IMR-90 (cell line): ENCODE results near the gene CLDN10.

Experiments
- BHLHE40 ChIP-seq: fragments of 150-350 bp; IDR thresholded peaks from 2 replicates; pipeline ENCODE4 v1.6.1; 2016; ENCODE audit warnings: mild to moderate bottlenecking, low read depth, low read length
- CEBPB ChIP-seq: IDR thresholded peaks from 2 replicates; pipeline ENCODE4 v1.6.1; 2012; ENCODE audit warnings: low read depth, low read length, improper control_type of control experiment
- CHD1 ChIP-seq: IDR thresholded peaks from 2 replicates; pipeline ENCODE4 v1.6.1; 2012; ENCODE audit warnings: low read depth, low read length, improper control_type of control experiment
- FOS ChIP-seq: fragments of 150-350 bp; IDR thresholded peaks from 2 replicates; pipeline ENCODE4 v1.6.1; 2016; ENCODE audit warnings: low read depth, low read length
- MAFK ChIP-seq: IDR thresholded peaks from 2 replicates; pipeline ENCODE4 v1.6.1; 2012; ENCODE audit warnings: low read depth, low read length, improper control_type of control experiment
- MXI1 ChIP-seq: IDR thresholded peaks from 2 replicates; pipeline ENCODE4 v1.6.1; 2012; ENCODE audit warnings: low read depth, mild to moderate bottlenecking, low read length, moderate library complexity, borderline replicate concordance
- POLR2A ChIP-seq: IDR thresholded peaks from 2 replicates; pipeline ENCODE4 v1.6.1; 2012; ENCODE audit warnings: mild to moderate bottlenecking, low read depth, low read length
- RAD21 ChIP-seq: IDR thresholded peaks from 2 replicates; pipeline ENCODE4 v1.6.1; 2012; ENCODE audit warnings: low read length, improper control_type of control experiment
- RCOR1 ChIP-seq: IDR thresholded peaks from 2 replicates; pipeline ENCODE4 v1.6.1; 2012; ENCODE audit warnings: mild to moderate bottlenecking, low read length, improper control_type of control experiment; ENCODE audit not compliant: insufficient replicate concordance
- SMC3 ChIP-seq: fragments of 150-350 bp; IDR thresholded peaks from 2 replicates; pipeline ENCODE4 v1.6.1; 2016; ENCODE audit warnings: low read depth, mild to moderate bottlenecking, antibody characterized with exemption, low read length, moderate library complexity
- USF2 ChIP-seq: fragments of 150-350 bp; IDR thresholded peaks from 2 replicates; pipeline ENCODE4 v1.6.1; 2017; ENCODE audit warnings: mild to moderate bottlenecking, antibody characterized with exemption, low read length, low read depth
- TF ChIP-seq, protein P1 (sequence below): conservative IDR thresholded peaks from 2 replicates; pipeline ENCODE4 v1.5.1; 2012; ENCODE audit warnings: mild to moderate bottlenecking, low read depth, low read length, improper control_type of control experiment
- TF ChIP-seq, protein P2 (sequence below): fragments of 150-350 bp; IDR thresholded peaks from 2 replicates; pipeline ENCODE4 v1.6.1; 2016; ENCODE audit warnings: low read depth, mild to moderate bottlenecking, low read length, moderate library complexity, borderline replicate concordance

- TF ChIP-seq SMC3 (no peak), MAFK (no peak), MXI1 (no peak), POLR2A (no peak), BHLHE40 (no peak), RCOR1 (no peak), RAD21 (no peak), CEBPB (no peak), FOS (no peak), USF2 (no peak), CHD1 (no peak)
- TF ChIP-seq, protein P1, sequence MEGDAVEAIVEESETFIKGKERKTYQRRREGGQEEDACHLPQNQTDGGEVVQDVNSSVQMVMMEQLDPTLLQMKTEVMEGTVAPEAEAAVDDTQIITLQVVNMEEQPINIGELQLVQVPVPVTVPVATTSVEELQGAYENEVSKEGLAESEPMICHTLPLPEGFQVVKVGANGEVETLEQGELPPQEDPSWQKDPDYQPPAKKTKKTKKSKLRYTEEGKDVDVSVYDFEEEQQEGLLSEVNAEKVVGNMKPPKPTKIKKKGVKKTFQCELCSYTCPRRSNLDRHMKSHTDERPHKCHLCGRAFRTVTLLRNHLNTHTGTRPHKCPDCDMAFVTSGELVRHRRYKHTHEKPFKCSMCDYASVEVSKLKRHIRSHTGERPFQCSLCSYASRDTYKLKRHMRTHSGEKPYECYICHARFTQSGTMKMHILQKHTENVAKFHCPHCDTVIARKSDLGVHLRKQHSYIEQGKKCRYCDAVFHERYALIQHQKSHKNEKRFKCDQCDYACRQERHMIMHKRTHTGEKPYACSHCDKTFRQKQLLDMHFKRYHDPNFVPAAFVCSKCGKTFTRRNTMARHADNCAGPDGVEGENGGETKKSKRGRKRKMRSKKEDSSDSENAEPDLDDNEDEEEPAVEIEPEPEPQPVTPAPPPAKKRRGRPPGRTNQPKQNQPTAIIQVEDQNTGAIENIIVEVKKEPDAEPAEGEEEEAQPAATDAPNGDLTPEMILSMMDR, result no peak
- TF ChIP-seq, protein P2, sequence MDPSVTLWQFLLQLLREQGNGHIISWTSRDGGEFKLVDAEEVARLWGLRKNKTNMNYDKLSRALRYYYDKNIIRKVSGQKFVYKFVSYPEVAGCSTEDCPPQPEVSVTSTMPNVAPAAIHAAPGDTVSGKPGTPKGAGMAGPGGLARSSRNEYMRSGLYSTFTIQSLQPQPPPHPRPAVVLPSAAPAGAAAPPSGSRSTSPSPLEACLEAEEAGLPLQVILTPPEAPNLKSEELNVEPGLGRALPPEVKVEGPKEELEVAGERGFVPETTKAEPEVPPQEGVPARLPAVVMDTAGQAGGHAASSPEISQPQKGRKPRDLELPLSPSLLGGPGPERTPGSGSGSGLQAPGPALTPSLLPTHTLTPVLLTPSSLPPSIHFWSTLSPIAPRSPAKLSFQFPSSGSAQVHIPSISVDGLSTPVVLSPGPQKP, result no peak
Observed at GRCh38 chr13:95607366-95607765, 54.8 kb downstream of the CLDN10 start.
